ENCODE results near the gene UXT. TPM values are rescaled to one million over a fixed set of nuclear protein-coding genes. Genes with fewer than 3 reads are reported as not detected.
"Not testable (repeated sequence)": the region's sequence is repeated elsewhere in the genome, so short reads cannot be mapped to it uniquely, and the experiment has no call there.

Gene UXT
- total and polyA plus RNA-seq, 7 donors, result 102 to 334 (median 159) TPM

GRCh38 chrX:47690175-47690574, 31.2 kb upstream of the UXT start:
- TF ChIP-seq CTCF (IDR thresholded peaks at IDR 0.05) (no peak), EP300 (IDR thresholded peaks at IDR 0.05) (no peak)
- Histone ChIP-seq H3K27ac (no peak overlapping the region), H3K36me3 (no peaks in the 10 kb centered on the region), H3K9me3 (no peaks in the 10 kb centered on the region), H3K4me3 (no peak overlapping the region), H3K4me1 (no peaks in the 10 kb centered on the region), H3K27me3 (no peaks in the 10 kb centered on the region)
- no peak for DNase-seq
- intact Hi-C loops (cut with DNase I), result no loop called here
- 68 to 73% methylated on average over 2 of the region's 2 CpGs for WGBS, 2 donors

DNA sequence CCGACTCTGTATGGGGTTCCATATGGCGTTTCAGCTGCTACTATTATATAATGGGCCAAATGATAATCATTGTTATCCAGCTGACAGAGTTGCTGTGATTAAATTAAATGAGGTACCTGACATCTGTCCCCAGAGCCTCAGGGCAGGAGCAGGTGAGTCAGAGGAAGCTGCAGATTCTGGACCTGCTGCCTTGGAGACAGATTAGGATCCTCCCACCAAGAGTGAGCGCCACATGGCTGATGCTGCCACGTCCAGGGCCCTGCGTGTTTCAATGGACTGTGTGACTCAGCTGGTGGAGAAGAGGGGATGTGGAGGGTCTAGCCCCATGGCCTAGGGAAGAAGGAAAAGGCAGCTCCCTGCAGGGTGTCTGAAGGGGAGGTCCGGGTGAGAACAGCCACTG, 28.3 kb upstream of the UXT start:
- no peak overlapping the region for H3K4me3 ChIP-seq
- DNase-seq, result no peak
- WGBS, 2 donors, result 63 to 79% methylated on average over 6 of the region's 6 CpGs
- TF ChIP-seq POLR2A (IDR thresholded peaks at IDR 0.05), result no peak
- TF ChIP-seq CTCF (IDR thresholded peaks at IDR 0.05), result no peak
- TF ChIP-seq EP300 (IDR thresholded peaks at IDR 0.05), result no peak
- intact Hi-C loops (cut with DNase I), result no loop called here
- H3K36me3 ChIP-seq, result no peaks in the 10 kb centered on the region
- no peak overlapping the region for H3K27ac ChIP-seq
- H3K9me3 ChIP-seq, result no peaks in the 10 kb centered on the region
- no peaks in the 10 kb centered on the region for H3K27me3 ChIP-seq
- H3K4me1 ChIP-seq, result no peaks in the 10 kb centered on the region

DNA sequence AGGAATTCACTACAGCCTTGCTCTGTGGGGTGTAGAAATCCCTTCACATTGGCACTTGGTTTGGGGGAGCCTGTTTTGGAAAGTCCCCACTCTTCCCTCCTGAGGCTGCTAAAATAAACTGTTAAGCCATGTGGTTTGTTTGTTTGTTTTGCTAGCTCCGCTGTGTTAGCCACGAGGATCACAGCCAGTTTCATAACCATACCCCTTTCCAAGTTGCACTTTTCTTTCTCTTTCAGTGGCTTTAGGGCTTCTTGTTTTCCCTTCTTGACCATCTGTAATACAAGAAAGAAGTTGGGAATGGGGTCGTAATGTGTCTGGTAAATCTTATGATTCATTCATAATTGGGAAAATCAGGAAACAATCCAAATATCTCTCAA, 24.8 kb upstream of the UXT start:
- Histone ChIP-seq H3K4me1 (no peaks in the 10 kb centered on the region), H3K4me3 (no peak overlapping the region), H3K27ac (no peak overlapping the region), H3K9me3 (no peaks in the 10 kb centered on the region), H3K36me3 (no peaks in the 10 kb centered on the region), H3K27me3 (no peaks in the 10 kb centered on the region)
- intact Hi-C loops (cut with DNase I), result no loop called here
- TF ChIP-seq EP300 (IDR thresholded peaks at IDR 0.05), result no peak
- TF ChIP-seq CTCF (IDR thresholded peaks at IDR 0.05), result no peak
- TF ChIP-seq POLR2A (IDR thresholded peaks at IDR 0.05), result no peak
- TF ChIP-seq POLR2AphosphoS5 (IDR thresholded peaks at IDR 0.05), result no peak
- no peak for DNase-seq
- WGBS, 2 donors, result 54 to 58% methylated on average over 3 of the region's 3 CpGs

DNA sequence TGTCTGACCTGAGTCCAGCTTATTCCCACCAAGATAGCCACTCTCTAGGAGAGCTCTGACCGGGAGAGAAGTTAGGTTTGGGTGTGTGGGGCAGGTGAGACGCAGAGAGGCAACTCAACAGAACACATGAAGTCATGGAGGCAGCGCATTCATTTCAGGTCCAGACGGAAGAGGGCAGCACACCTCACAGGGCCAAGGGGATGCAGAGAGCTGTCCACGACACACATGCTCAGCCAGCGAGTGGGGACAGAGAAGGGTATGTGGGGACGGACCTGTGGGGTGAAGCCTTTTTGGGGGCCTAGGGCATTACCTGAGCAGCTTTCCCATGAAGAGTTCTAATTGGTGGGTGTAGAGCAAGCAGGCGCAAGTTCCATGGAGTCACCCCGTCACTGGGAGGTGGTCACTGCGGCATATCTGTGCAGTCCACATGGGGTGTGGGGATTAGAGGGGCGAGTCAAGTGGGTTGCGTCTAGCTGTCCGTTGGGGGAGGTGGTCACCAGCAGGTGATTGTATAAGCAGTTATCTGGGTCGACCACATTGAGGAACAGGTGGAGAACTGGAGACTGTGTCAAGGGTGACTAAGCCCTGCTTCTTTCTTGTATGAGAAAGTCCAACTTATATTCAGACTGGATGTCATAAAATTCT, 24.3 kb upstream of the UXT start:
- intact Hi-C loops (cut with DNase I), result no loop called here
- no peaks in the 10 kb centered on the region for H3K36me3 ChIP-seq
- H3K9me3 ChIP-seq, result no peaks in the 10 kb centered on the region
- TF ChIP-seq POLR2A (IDR thresholded peaks at IDR 0.05) (no peak), POLR2AphosphoS5 (IDR thresholded peaks at IDR 0.05) (no peak)
- no peaks in the 10 kb centered on the region for H3K4me1 ChIP-seq
- H3K27ac ChIP-seq, result no peak overlapping the region
- WGBS, 2 donors, result 83 to 85% methylated on average over 14 of the region's 14 CpGs
- H3K27me3 ChIP-seq, result no peaks in the 10 kb centered on the region
- no peak for DNase-seq
- no peak overlapping the region for H3K4me3 ChIP-seq

DNA sequence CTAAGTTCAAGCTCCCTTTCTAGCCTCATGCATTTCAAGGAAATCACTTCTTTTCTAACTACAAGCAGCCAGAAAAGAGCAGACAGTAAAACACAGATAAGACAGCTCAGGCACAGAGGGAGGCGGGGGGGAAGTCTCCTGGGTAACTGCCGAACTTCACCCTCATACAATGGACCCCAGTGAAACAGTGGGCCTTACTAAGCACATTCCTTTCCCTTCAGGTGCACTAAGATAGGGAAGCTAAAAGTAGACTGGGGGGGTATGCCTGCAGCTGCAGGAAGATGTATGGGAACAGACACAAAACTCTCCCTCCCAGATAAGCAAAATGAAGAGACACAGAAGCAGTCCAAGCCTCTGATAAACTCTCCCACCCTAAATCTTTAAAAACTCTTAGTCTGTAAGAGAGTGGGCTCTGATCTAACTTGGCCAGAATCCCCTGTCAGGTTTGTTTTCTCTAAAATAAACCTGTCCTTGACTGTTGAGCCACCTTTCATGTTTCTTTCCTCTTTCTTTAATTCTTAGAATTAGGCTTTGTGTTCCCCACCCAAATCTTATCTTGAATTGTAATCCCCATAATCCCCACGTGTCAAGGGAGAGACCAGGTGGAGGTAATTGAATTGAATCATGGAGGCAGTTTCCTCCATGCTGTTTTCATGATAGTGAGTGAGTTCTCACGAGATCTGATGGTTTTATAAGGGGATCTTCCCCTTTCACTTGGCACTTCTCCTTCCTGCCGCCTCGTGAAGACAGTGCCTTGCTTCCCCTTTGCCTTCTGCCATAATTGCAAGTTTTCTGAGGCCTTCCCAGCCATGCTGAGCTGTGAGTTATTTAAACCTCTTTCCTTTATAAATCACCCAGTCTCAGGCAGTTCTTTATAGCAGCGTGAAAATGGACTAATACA, 17.2 kb upstream of the UXT start:
- DNase-seq; H3K4me3 ChIP-seq; H3K36me3 ChIP-seq; H3K27me3 ChIP-seq; H3K9me3 ChIP-seq; intact Hi-C loops (cut with DNase I); H3K27ac ChIP-seq; H3K4me1 ChIP-seq: not testable (repeated sequence)
- WGBS, 2 donors, result 67 to 71% methylated on average over 7 of the region's 7 CpGs
